HG03457 (cell line): Measurements from ENCODE around the gene SPRN.
"Not testable (repeated sequence)": the region's sequence is repeated elsewhere in the genome, so short reads cannot be mapped to it uniquely, and the experiment has no call there.

Experiments
- ATAC-seq: cut with Tn5 transposase; IDR thresholded peaks from one replicate; pipeline ENCODE4 v1.9.1; 2021; ENCODE audit warnings: moderate number of reproducible peaks; ENCODE audit not compliant: unreplicated experiment

Gene SPRN

DNA sequence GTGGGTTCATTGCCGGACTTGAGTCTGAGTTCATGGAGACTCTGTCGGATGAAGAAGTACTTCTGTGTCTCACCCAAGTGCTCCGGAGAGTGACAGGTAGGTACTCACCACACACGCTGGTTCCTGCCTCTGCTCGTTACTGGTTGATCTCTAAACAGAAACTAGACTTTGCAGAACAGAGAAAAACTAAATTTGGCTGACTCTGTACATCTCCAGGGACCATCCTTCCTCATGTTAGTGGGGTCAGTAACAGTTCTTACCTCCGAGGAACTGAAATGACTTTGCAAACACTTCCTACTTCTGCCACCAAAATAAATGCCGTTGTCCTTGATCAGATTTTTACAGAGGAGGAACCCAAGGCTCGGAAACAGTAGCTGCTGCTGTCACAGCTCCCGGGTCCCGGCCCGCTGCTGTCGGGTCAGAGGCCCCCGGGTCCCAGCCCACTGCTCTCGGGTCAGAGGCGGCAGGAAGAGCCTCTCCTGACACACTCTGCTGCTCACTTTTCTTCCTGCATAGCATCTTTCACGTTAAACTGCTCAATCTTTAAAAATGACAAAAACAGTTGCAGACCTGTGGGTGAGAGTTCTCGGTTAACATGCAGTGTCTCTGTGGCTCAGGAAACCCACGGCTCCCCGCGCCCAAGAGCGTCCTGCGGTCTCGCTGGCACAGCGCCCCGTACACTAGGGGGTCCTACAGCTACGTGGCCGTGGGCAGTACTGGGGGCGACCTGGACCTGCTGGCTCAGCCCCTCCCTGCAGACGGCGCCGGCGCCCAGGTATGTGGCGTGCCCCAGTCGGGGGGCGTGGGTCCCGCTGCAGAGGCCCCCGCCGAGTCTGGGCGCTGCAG lies 35.2 kb downstream of the SPRN start:
- peak; percentile 71 for ATAC-seq

GRCh38 chr10:133388236-133388972 lies 36.0 kb downstream of the SPRN start:
- no peak for ATAC-seq

- ATAC-seq, result not testable (repeated sequence)
Measured at GRCh38 chr10:133386951-133387350, 37.5 kb downstream of the SPRN start.

DNA sequence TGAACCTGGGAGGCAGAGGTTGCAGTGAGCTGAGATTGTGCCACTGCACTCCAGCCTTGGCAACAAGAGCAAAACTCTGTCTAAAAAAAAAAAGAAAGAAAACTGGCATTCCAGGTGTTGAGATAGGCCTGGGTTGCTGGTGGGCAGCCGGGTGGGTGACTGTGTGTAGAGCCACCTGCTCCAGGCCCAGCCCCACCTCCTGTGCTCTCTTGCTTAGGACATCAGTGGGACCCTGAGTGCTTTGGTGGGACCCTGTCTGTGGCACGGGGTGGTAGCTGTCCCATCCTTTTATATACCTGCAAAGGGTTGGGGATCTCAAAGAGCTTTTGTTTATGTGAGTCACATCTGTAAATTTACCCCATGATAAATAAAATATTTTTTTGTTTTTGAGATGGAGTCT lies 39.2 kb downstream of the SPRN start:
- ATAC-seq, result no peak

GRCh38 chr10:133384071-133384470 lies 40.4 kb downstream of the SPRN start:
- ATAC-seq, result no peak

- no peak for ATAC-seq
Measured at GRCh38 chr10:133383551-133383950, 40.9 kb downstream of the SPRN start.

DNA sequence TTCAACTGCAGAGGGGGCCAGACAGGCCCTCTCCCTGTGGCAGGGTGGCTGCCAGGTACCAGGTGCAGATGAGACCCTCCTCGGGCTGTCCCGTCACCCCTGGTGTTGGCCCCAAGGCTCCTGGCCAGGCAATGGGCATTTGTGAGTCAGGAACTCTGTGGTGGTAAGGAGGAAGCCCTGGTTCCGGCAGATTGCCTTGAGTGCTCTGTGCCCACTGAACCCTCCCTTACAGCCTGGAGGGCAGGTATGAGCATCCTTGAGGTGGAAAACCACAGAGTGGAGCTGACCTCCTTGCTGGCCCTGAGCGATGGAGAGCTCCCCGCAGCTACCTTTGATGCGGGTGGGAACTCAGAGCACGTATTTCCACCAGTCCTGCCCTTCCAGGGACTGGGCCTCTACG lies 43.4 kb downstream of the SPRN start:
- no peak for ATAC-seq

DNA sequence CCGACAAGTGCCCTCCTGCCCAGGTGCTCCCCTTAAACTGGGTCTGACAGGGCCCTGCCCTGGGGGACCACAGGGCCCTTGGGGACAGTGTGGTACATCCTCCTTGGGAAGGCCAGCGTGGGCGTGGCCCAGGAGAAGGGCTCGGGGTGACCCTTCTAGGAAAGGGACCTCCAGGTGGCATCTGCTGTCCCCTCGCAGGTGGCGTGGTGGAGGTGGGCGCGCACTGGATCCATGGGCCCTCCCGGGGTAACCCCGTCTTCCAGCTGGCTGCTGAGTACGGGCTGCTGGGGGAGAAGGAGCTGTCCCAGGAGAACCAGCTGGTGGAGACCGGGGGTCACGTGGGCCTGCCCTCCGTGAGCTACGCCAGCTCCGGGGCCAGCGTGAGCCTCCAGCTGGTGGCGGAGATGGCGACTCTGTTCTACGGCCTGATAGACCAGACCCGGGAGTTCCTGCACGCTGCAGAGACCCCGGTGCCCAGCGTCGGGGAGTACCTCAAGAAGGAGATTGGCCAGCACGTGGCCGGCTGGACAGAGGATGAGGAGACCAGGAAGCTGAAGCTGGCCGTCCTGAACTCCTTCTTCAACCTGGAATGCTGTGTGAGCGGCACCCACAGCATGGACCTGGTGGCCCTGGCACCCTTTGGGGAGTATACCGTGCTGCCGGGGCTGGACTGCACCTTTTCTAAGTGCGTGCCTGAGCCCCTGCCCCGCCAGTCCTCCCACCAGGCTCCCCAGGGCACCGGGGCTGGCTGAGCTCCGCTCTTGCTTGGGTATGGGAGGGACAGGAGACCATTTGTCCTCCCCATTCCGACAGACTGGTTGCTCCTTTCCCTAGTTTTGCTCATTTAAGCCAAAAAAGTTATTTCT lies 44.4 kb downstream of the SPRN start:
- no peak for ATAC-seq

DNA sequence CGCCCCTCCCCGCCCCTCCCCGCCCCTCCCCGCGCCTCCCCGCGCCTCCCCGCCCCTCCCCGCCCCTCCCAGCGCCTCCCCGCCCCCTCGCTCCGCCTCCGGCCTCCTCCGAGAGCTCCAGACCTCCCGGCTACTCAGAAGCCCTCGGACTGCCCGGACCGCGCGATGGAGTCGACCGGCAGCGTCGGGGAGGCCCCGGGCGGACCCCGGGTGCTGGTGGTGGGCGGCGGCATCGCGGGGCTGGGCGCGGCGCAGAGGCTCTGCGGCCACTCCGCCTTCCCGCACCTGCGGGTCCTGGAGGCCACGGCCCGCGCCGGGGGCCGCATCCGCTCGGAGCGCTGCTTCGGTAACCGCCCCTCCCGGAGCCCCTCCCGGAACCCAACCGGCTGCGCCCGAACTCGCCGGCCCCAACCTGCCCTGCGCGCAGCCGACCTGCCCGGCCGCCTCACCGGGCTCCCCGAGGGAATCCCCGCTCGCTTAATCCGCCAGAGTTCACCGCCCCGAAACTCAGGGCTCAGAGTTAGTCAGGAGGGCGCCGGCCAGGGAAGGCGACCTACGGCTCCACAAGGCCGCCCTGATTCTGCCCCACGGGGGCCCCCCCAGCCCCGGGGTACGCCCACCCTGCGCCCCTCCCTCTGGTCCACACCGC lies 45.1 kb downstream of the SPRN start, which contains the start of gene PAOX:
Gene PAOX, plus strand, starts transcription at position 111 of the 649 bp plus-strand sequence. Its CDS starts 55 bp downstream, at position 166.
- peak; percentile 46 for ATAC-seq

- no peak for ATAC-seq
Measured at GRCh38 chr10:133378251-133379096, 46.0 kb downstream of the SPRN start.

- no peak for ATAC-seq
Measured at GRCh38 chr10:133377818-133378250, 46.6 kb downstream of the SPRN start.

DNA sequence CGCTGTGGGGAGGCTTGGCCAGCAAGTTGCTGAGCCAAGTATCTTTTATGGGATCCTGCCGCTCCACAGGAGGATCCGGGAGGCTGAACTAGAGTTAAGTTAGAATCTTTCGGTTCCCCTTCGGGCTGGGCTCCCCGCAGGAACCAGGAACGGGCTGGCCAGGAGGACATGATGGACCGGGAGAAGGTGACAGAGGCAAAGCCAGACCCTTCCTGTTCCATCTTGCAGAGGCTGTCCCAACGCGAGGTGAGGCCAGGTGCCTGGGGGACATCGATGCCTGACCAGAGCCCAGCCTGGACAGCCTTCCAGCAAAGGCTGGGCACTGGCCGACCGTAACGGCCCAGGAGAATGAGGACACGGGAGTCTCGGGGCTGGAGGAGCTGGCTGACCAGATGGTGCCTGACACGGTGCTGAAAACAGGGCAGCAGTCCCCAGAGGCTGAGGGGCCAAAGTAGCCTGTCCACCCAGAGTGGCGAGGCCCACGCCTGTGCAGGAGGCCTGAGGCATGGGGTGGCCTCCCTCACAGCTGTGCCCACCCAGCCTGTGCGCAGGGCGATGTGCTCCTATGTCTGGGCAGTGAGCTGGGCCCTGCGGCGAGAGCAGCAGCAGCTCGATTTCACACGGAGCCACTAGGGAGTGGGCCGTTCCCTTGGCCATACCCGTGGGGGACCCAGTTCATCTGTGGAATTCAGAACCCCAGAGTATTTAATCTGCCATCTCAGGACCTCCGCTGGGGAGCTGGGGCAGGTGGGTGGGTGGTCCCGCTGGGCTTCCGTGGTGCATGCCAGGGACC lies 47.2 kb downstream of the SPRN start:
- no peak for ATAC-seq

GRCh38 chr10:133376183-133376582 lies 48.2 kb downstream of the SPRN start:
- not testable (repeated sequence) for ATAC-seq

DNA sequence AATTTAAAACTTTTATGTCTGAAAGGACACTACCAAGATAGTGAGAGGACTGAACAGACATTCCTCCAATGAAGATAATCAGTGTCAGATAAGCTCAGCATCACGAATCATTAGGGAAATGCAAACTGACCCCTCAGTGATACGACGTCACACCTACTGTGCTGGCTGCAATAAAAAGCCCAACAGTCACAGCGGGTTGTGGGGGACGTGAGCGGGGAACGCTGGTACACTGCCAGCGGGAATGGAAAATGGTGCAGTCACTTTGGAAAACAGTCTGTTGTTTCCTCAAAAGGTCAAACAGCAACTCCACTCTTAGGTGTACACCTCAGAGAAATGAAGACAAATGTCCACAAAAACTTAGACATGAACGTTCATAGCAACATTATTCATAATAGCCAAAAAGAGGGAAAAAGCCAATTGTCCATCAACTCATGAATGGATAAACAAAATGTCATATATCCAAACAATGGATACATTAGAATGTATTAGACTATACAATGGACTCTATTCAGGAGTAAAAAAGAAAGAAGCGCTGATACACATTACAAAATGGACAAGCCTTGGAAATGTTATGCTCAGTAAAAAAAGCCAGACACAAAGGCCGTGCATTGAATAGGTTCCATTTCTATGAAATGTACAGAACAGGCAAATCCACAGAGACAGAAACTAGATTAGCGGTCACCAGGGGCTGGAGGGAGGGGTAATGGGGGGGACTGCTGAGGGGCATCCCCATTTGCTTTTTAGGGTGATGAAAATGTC lies 48.9 kb downstream of the SPRN start:
- no peak for ATAC-seq

GRCh38 chr10:133373174-133374090 lies 51.0 kb downstream of the SPRN start, which contains the start of gene ECHS1:
Gene ECHS1, minus strand, starts transcription at chr10:133373354. Its CDS starts 21 bp downstream, at chr10:133373333.
- peak; percentile 90 for ATAC-seq

GRCh38 chr10:133372507-133372906 lies 51.9 kb downstream of the SPRN start:
- ATAC-seq, result no peak
